ENCODE data around the gene ERI3.
"Not testable (repeated sequence)": the region's sequence is repeated elsewhere in the genome, so short reads cannot be mapped to it uniquely, and the experiment has no call there.

ERI3 gene

DNA sequence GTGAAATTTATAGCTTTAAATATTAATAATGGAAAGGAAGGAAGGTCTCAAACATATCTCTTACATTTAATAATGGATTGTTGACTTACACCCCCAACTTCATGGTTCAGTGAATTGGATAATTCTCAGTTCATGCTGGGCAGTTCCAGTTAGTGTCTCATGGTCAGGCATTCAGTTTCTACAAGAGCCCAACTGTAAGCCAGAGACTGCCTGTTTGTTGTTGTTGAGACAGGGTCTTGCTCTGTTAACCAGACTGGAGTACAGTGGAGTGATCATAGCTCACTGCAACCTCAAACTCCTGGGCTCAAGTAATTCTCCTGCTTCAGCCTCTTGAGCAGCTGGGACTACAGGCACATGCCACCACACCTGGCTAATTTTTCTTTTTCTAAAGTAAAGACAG, 146.8 kb downstream of the ERI3 start:
- H3K36me3 ChIP-seq (ENCODE audit: control insufficient read depth in 2 of 2, insufficient read depth in 2 of 2, low read length in 2 of 2): no peaks in the 10 kb centered on the region
- no peak overlapping the region for H3K4me3 ChIP-seq (ENCODE audit: low read length in 2 of 2)
- H3K4me1 ChIP-seq (ENCODE audit: control insufficient read depth, insufficient read depth, low read length): peaks cover 6% of the 10 kb centered on the region
- H3K9me3 ChIP-seq (ENCODE audit: control insufficient read depth in 2 of 2, low read length in 2 of 2): no peaks in the 10 kb centered on the region
- H3K9ac ChIP-seq (ENCODE audit: low read length in 2 of 2): no peak overlapping the region
- H3K27me3 ChIP-seq (ENCODE audit: control insufficient read depth in 1 of 2, insufficient read depth in 2 of 2, low read length in 2 of 2): no peaks in the 10 kb centered on the region
- no peak overlapping the region for H3K27ac ChIP-seq (ENCODE audit: low read length)

- not testable (repeated sequence) for H3K27ac ChIP-seq (ENCODE audit: low read length); H3K36me3 ChIP-seq (ENCODE audit: control insufficient read depth in 2 of 2, insufficient read depth in 2 of 2, low read length in 2 of 2); H3K9ac ChIP-seq (ENCODE audit: low read length in 2 of 2); H3K27me3 ChIP-seq (ENCODE audit: control insufficient read depth in 1 of 2, insufficient read depth in 2 of 2, low read length in 2 of 2); H3K4me1 ChIP-seq (ENCODE audit: control insufficient read depth, insufficient read depth, low read length); H3K9me3 ChIP-seq (ENCODE audit: control insufficient read depth in 2 of 2, low read length in 2 of 2); H3K4me3 ChIP-seq (ENCODE audit: low read length in 2 of 2)
Observed at GRCh38 chr1:44206545-44206944, 148.5 kb downstream of the ERI3 start.

DNA sequence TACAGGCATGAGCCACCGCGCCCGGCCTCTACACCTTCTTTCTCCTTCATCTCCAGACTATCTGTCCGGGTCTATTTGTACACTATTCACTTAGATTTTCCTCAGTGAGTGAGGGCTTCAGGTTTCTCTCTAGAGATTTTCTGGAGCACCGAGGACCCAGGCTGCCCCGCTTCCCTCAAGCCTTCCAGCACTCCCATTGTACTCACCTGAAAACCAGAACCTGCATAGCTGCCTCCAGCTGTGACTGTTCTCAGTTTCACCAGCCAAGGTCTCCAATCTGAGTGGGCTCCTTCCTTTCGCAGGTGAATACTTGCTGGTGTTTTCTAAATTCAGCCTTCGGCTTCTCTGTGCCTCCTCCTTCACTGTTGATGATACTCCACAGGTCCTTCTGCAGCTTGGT, 154.7 kb downstream of the ERI3 start:
- H3K4me3 ChIP-seq (ENCODE audit: low read length in 2 of 2): no peak overlapping the region
- H3K9ac ChIP-seq (ENCODE audit: low read length in 2 of 2): no peak overlapping the region
- no peaks in the 10 kb centered on the region for H3K9me3 ChIP-seq (ENCODE audit: control insufficient read depth in 2 of 2, low read length in 2 of 2)
- H3K4me1 ChIP-seq (ENCODE audit: control insufficient read depth, insufficient read depth, low read length): no peaks in the 10 kb centered on the region
- H3K36me3 ChIP-seq (ENCODE audit: control insufficient read depth in 2 of 2, insufficient read depth in 2 of 2, low read length in 2 of 2): no peaks in the 10 kb centered on the region
- no peaks in the 10 kb centered on the region for H3K27me3 ChIP-seq (ENCODE audit: control insufficient read depth in 1 of 2, insufficient read depth in 2 of 2, low read length in 2 of 2)
- no peak overlapping the region for H3K27ac ChIP-seq (ENCODE audit: low read length)

GRCh38 chr1:44174630-44175029, 180.4 kb downstream of the ERI3 start:
- H3K27me3 ChIP-seq (ENCODE audit: control insufficient read depth in 1 of 2, insufficient read depth in 2 of 2, low read length in 2 of 2): no peaks in the 10 kb centered on the region
- H3K36me3 ChIP-seq (ENCODE audit: control insufficient read depth in 2 of 2, insufficient read depth in 2 of 2, low read length in 2 of 2): no peaks in the 10 kb centered on the region
- H3K4me3 ChIP-seq (ENCODE audit: low read length in 2 of 2): no peak overlapping the region
- no peak overlapping the region for H3K9ac ChIP-seq (ENCODE audit: low read length in 2 of 2)
- H3K9me3 ChIP-seq (ENCODE audit: control insufficient read depth in 2 of 2, low read length in 2 of 2): no peaks in the 10 kb centered on the region
- no peak overlapping the region for H3K27ac ChIP-seq (ENCODE audit: low read length)
- H3K4me1 ChIP-seq (ENCODE audit: control insufficient read depth, insufficient read depth, low read length): no peaks in the 10 kb centered on the region
